PC-9 (cell line): Measurements from ENCODE around the gene AGPAT3. TPM values are rescaled to one million over a fixed set of nuclear protein-coding genes. Genes with fewer than 3 reads are reported as not detected.

Experiments used
- BruUV-seq: library from RNA; stranded (reverse); fragments of 400-500 nt; replicated peaks from 2 replicates; lab custom pipeline; 2021; lab: Mats Ljungman, UMichigan
- CTCF ChIA-PET: fragments of 300-600 bp; sonication (Branson Sonifier 250); formaldehyde crosslinking; loops from one replicate; lab custom pipeline; 2022; ENCODE audit warnings: antibody characterized with exemption; lab: Charles Lee
- POLR2A ChIA-PET: fragments of 300-600 bp; sonication (Branson Sonifier 250); formaldehyde crosslinking; loops from one replicate; lab custom pipeline; 2022; ENCODE audit warnings: antibody characterized with exemption; ENCODE audit not compliant: unreplicated experiment; lab: Charles Lee
- DNase-seq, 2 experiments: peaks; one replicate each; pipeline versions ENCODE4 v3.0.0 to v3.0.0-alpha.2; 2015 to 2022; ENCODE audit warnings: mixed read lengths in 1 of 2
- H2AFZ ChIP-seq: fragments of 200-600 bp; sonication (generic); 2 replicates; pipeline ENCODE4 v1.8.1; 2017; ENCODE audit warnings: antibody characterized with exemption
- H3F3A ChIP-seq: fragments of 200-600 bp; sonication (generic); 2 replicates; pipeline ENCODE4 v1.8.1; 2017; ENCODE audit warnings: antibody characterized with exemption, mild to moderate bottlenecking, low read depth; ENCODE audit not compliant: insufficient read depth
- H3K27ac ChIP-seq: fragments of 200-600 bp; sonication (generic); 2 replicates; pipeline ENCODE4 v1.6.1; 2016; ENCODE audit warnings: mixed run types
- H3K27me3 ChIP-seq: fragments of 200-600 bp; sonication (generic); 2 replicates; pipeline ENCODE4 v1.6.1; 2016; ENCODE audit warnings: low read depth, mixed run types; ENCODE audit not compliant: insufficient read depth
- H3K36me3 ChIP-seq: fragments of 200-600 bp; sonication (generic); 2 replicates; pipeline ENCODE4 v1.6.1; 2016; ENCODE audit warnings: low read depth, mixed run types
- H3K4me1 ChIP-seq: fragments of 200-600 bp; sonication (generic); replicated peaks from 2 replicates; pipeline ENCODE4 v1.6.1; 2016; ENCODE audit warnings: mixed run types; ENCODE audit not compliant: insufficient read depth
- H3K4me2 ChIP-seq: fragments of 200-600 bp; sonication (generic); 2 replicates; pipeline ENCODE4 v1.6.1; 2017; ENCODE audit warnings: mixed run types
- H3K4me3 ChIP-seq: fragments of 200-600 bp; sonication (generic); 2 replicates; pipeline ENCODE4 v1.6.1; 2016; ENCODE audit warnings: mixed run types
- H3K79me2 ChIP-seq: fragments of 200-600 bp; sonication (generic); 2 replicates; pipeline ENCODE4 v1.6.1; 2017; ENCODE audit warnings: low read depth, mixed run types
- H3K9me2 ChIP-seq: fragments of 200-600 bp; sonication (generic); 2 replicates; pipeline ENCODE4 v1.8.1; 2017; ENCODE audit warnings: mild to moderate bottlenecking; ENCODE audit not compliant: insufficient read depth
- H3K9me3 ChIP-seq: fragments of 200-600 bp; sonication (generic); 2 replicates; pipeline ENCODE4 v1.8.1; 2016; ENCODE audit warnings: low read depth; ENCODE audit not compliant: insufficient read depth
- H4K20me1 ChIP-seq: fragments of 200-600 bp; sonication (generic); 2 replicates; pipeline ENCODE4 v1.8.1; 2017; ENCODE audit not compliant: insufficient read depth
- CTCF ChIP-seq: fragments of 200-600 bp; sonication (generic); conservative IDR thresholded peaks from 2 replicates; pipeline ENCODE4 v1.6.1; 2017; ENCODE audit warnings: mixed run types, antibody characterized with exemption, mild to moderate bottlenecking, moderate library complexity
- EZH2 ChIP-seq: fragments of 200-600 bp; sonication (generic); IDR thresholded peaks from 2 replicates; pipeline ENCODE4 v1.8.0; 2017; ENCODE audit warnings: antibody characterized with exemption, low read depth
- intact Hi-C: fragments of 100-400 bp; cut with micrococcal nuclease; formaldehyde crosslinking; loops from one replicate; pipeline ENCODE4 v1.10.0; 2022; ENCODE audit not compliant: unreplicated experiment
- total RNA-seq: library from RNA; stranded (reverse); gene quantifications from 2 replicates; pipeline ENCODE4 v1.2.3, GENCODE V29; 2021

The AGPAT3 gene
- total RNA-seq, 1 experiment from 2014 or later: 39.0 TPM

GRCh38 chr21:44020551-44020950 lies 155.5 kb downstream of the AGPAT3 start:
- BruUV-seq: no TSS peak
- TF ChIP-seq CTCF (no peak), EZH2 (no peak)
- no peaks in the 10 kb centered on the region for H3K9me3 ChIP-seq
- no peaks in the 10 kb centered on the region for H3K4me1 ChIP-seq
- CTCF ChIA-PET: no interaction called here
- H3K36me3 ChIP-seq: no peaks in the 10 kb centered on the region
- no peak for DNase-seq
- peaks cover 40% of the 10 kb centered on the region for H4K20me1 ChIP-seq
- H3K27ac ChIP-seq: no peak overlapping the region
- H3K79me2 ChIP-seq: peaks cover 92% of the 10 kb centered on the region
- POLR2A ChIA-PET: no interaction called here
- no peak overlapping the region for H3K4me3 ChIP-seq
- intact Hi-C loops: no loop called here
- no peak overlapping the region for H2AFZ ChIP-seq
- no peaks in the 10 kb centered on the region for H3K9me2 ChIP-seq
- H3K4me2 ChIP-seq: no peak overlapping the region
- no peaks in the 10 kb centered on the region for H3K27me3 ChIP-seq
- H3F3A ChIP-seq: no peaks in the 10 kb centered on the region

GRCh38 chr21:44021064-44021463 lies 156.0 kb downstream of the AGPAT3 start:
- CTCF ChIA-PET: no interaction called here
- no peak for TF ChIP-seq CTCF
- no peak for TF ChIP-seq EZH2
- intact Hi-C loops: no loop called here
- Histone ChIP-seq H3K4me1 (no peaks in the 10 kb centered on the region), H3K4me3 (no peak overlapping the region), H3K36me3 (no peaks in the 10 kb centered on the region), H3K27ac (0 out of 2 replicates have a peak overlapping the region, but pooled peaks have one; percentile 16), H3K79me2 (peaks cover 92% of the 10 kb centered on the region), H3K9me2 (no peaks in the 10 kb centered on the region), H3F3A (no peaks in the 10 kb centered on the region), H2AFZ (no peak overlapping the region), H3K27me3 (no peaks in the 10 kb centered on the region), H3K9me3 (no peaks in the 10 kb centered on the region), H3K4me2 (no peak overlapping the region), H4K20me1 (peaks cover 35% of the 10 kb centered on the region)
- DNase-seq: no peak
- POLR2A ChIA-PET: no interaction called here
- BruUV-seq: no TSS peak

GRCh38 chr21:44024257-44024656 lies 159.2 kb downstream of the AGPAT3 start:
- Histone ChIP-seq H4K20me1 (peaks cover 28% of the 10 kb centered on the region), H3F3A (no peaks in the 10 kb centered on the region), H3K27me3 (no peaks in the 10 kb centered on the region), H3K79me2 (peaks cover 91% of the 10 kb centered on the region), H3K9me3 (no peaks in the 10 kb centered on the region), H2AFZ (no peak overlapping the region), H3K36me3 (no peaks in the 10 kb centered on the region), H3K4me1 (no peaks in the 10 kb centered on the region), H3K27ac (no peak overlapping the region), H3K4me3 (no peak overlapping the region), H3K4me2 (no peak overlapping the region), H3K9me2 (no peaks in the 10 kb centered on the region)
- no peak for DNase-seq
- TF ChIP-seq EZH2 (no peak), CTCF (no peak)
- no TSS peak for BruUV-seq
- ChIA-PET CTCF (no interaction called here), POLR2A (no interaction called here)
- intact Hi-C loops: no loop called here
